Renal cortex interstitium (tissue), 11 donors: ENCODE measurements around the gene STX3. TPM values are rescaled to one million over a fixed set of nuclear protein-coding genes. Genes with fewer than 3 reads are reported as not detected.
"Not testable (repeated sequence)": the region's sequence is repeated elsewhere in the genome, so short reads cannot be mapped to it uniquely, and the experiment has no call there.

Source experiments
- DNase-seq, 11 donors: peaks; one replicate each; pipeline ENCODE4 v3.0.0-alpha.2; 2013; ENCODE audit warnings: low read depth in 9 of 11, low spot score in 4 of 11; ENCODE audit errors: extremely low read depth in 1 of 11
- polyA plus RNA-seq, 3 donors: library from polyadenylated mRNA; unstranded; fragments of 120-200 nt; gene quantifications; one replicate each; pipeline ENCODE4 v1.2.1, GENCODE V29; 2013; ENCODE audit not compliant: insufficient read length in 3 of 3

STX3 gene
- polyA plus RNA-seq, 3 donors = 51.4 to 76.8 (median 57.2) TPM

- DNase-seq = peak; percentile 73 to 88 (median 84)
These were observed 55.2 kb downstream of the STX3 start, which contains the start of gene MRPL16 for GRCh38 chr11:59810189-59810910. Gene MRPL16 (minus strand): TSS chr11:59810778. CDS start chr11:59810658, 120 bp downstream.

GRCh38 chr11:59810911-59811259, 55.7 kb downstream of the STX3 start:
- DNase-seq = no peak

GRCh38 chr11:59812220-59812619, 57.0 kb downstream of the STX3 start:
- DNase-seq = no peak

- no peak for DNase-seq
These were observed 58.2 kb downstream of the STX3 start for GRCh38 chr11:59813364-59813763.

GRCh38 chr11:59814021-59814420, 58.8 kb downstream of the STX3 start:
- DNase-seq = no peak

GRCh38 chr11:59815754-59816153, 60.6 kb downstream of the STX3 start:
- DNase-seq = no peak

- DNase-seq = not testable (repeated sequence)
These were observed 61.3 kb downstream of the STX3 start for GRCh38 chr11:59816434-59816833.

GRCh38 chr11:59818572-59818971, 63.4 kb downstream of the STX3 start:
- DNase-seq = no peak

- DNase-seq = peak in 5 of 11 donors; percentile 8 to 35 (median 17)
These were observed 67.9 kb downstream of the STX3 start for GRCh38 chr11:59822989-59823566.

GRCh38 chr11:59829358-59829757, 74.2 kb downstream of the STX3 start:
- DNase-seq = no peak

- no peak for DNase-seq
These were observed 78.4 kb downstream of the STX3 start for GRCh38 chr11:59833602-59834001.

GRCh38 chr11:59839615-59840014, 84.4 kb downstream of the STX3 start:
- DNase-seq = no peak

- DNase-seq = no peak
These were observed 86.3 kb downstream of the STX3 start for GRCh38 chr11:59841514-59841913.

GRCh38 chr11:59842316-59842715, 87.1 kb downstream of the STX3 start:
- no peak for DNase-seq

GRCh38 chr11:59845399-59845798, 90.2 kb downstream of the STX3 start, which contains the start of gene CBLIF:
Gene CBLIF (minus strand): TSS chr11:59845499. CDS start chr11:59845453, 46 bp downstream.
- DNase-seq = no peak

- DNase-seq = no peak
These were observed 91.4 kb downstream of the STX3 start for GRCh38 chr11:59846556-59846955.

- no peak for DNase-seq
These were observed 92.5 kb downstream of the STX3 start for GRCh38 chr11:59847626-59848025.

GRCh38 chr11:59848439-59848838, 93.3 kb downstream of the STX3 start:
- not testable (repeated sequence) for DNase-seq

GRCh38 chr11:59849129-59849528, 94.0 kb downstream of the STX3 start:
- peak in 1 of 11 donors; percentile 18 for DNase-seq

- DNase-seq = not testable (repeated sequence)
These were observed 94.4 kb downstream of the STX3 start for GRCh38 chr11:59849551-59849950.

- not testable (repeated sequence) for DNase-seq
These were observed 96.2 kb downstream of the STX3 start for GRCh38 chr11:59851416-59851815.
